Neuronal stem cell (in vitro differentiated cells): ENCODE results near the gene ACKR1. TPM values are rescaled to one million over a fixed set of nuclear protein-coding genes. Genes with fewer than 3 reads are reported as not detected.

Source experiments
- DNase-seq: peaks from one replicate; pipeline ENCODE4 v3.0.0-alpha.2; 2013; ENCODE audit warnings: low spot score
- H2AFZ ChIP-seq: one replicate; pipeline ENCODE4 v1.6.1; 2013; ENCODE audit warnings: mild to moderate bottlenecking, low read length, inconsistent platforms
- H2AK5ac ChIP-seq: 2 replicates; pipeline ENCODE4 v1.6.1; 2013; ENCODE audit warnings: low read depth, mild to moderate bottlenecking, inconsistent platforms, low read length, moderate library complexity, mixed read lengths
- H2BK120ac ChIP-seq: 2 replicates; pipeline ENCODE4 v1.6.1; 2013; ENCODE audit warnings: low read depth, mild to moderate bottlenecking, inconsistent platforms, low read length, moderate library complexity, mixed read lengths
- H2BK12ac ChIP-seq: one replicate; pipeline ENCODE4 v1.6.1; 2013; ENCODE audit warnings: low read length, inconsistent platforms
- H2BK15ac ChIP-seq: 2 replicates; pipeline ENCODE4 v1.6.1; 2013; ENCODE audit warnings: mild to moderate bottlenecking, low read length, inconsistent platforms, mixed read lengths
- H2BK5ac ChIP-seq: one replicate; pipeline ENCODE4 v1.6.1; 2013; ENCODE audit warnings: inconsistent platforms, mild to moderate bottlenecking, low read length, moderate library complexity
- H3K14ac ChIP-seq: one replicate; pipeline ENCODE4 v1.6.1; 2013; ENCODE audit warnings: low read length, inconsistent platforms
- H3K18ac ChIP-seq: 2 replicates; pipeline ENCODE4 v1.6.1; 2013; ENCODE audit warnings: low read length, inconsistent platforms
- H3K23ac ChIP-seq: 2 replicates; pipeline ENCODE4 v1.6.1; 2013; ENCODE audit warnings: low read depth, mild to moderate bottlenecking, mixed read lengths, low read length, inconsistent platforms; ENCODE audit not compliant: poor library complexity
- H3K27ac ChIP-seq: replicated peaks from 3 replicates; pipeline ENCODE4 v1.5.1; 2013; ENCODE audit warnings: low read length, inconsistent platforms
- H3K27me3 ChIP-seq, 3 experiments: 2 replicates each; pipeline ENCODE4 v1.6.1; 2013; ENCODE audit warnings: low read length in 3 of 3, mild to moderate bottlenecking in 2 of 3, inconsistent platforms in 1 of 3, low read depth in 1 of 3, mixed read lengths in 1 of 3, moderate library complexity in 1 of 3; ENCODE audit not compliant: control insufficient read depth in 3 of 3, insufficient read depth in 3 of 3
- H3K36me3 ChIP-seq, 2 donors: replicated peaks in 1 of 2; 2 replicates each; pipeline ENCODE4 v1.6.1; 2013; ENCODE audit warnings: low read length in 2 of 2; ENCODE audit not compliant: control insufficient read depth in 2 of 2, insufficient read depth in 2 of 2
- H3K4ac ChIP-seq: 2 replicates; pipeline ENCODE4 v1.6.1; 2013; ENCODE audit warnings: inconsistent platforms, mild to moderate bottlenecking, low read length, moderate library complexity
- H3K4me1 ChIP-seq, 2 donors: 1 replicate in 1 of 2; 2 replicates in 1 of 2; pipeline ENCODE4 v1.6.1; 2013; ENCODE audit warnings: low read length in 2 of 2, low read depth in 1 of 2; ENCODE audit not compliant: control insufficient read depth in 2 of 2, insufficient read depth in 1 of 2
- H3K4me2 ChIP-seq: one replicate; pipeline ENCODE4 v1.6.1; 2013; ENCODE audit warnings: mild to moderate bottlenecking, low read length, inconsistent platforms; ENCODE audit not compliant: insufficient read depth, poor library complexity, severe bottlenecking
- H3K4me3 ChIP-seq, 2 donors: 2 replicates each; pipeline ENCODE4 v1.5.1; 2013; ENCODE audit warnings: low read length in 2 of 2, mild to moderate bottlenecking in 2 of 2, inconsistent platforms in 1 of 2, moderate library complexity in 1 of 2
- H3K79me1 ChIP-seq: one replicate; pipeline ENCODE4 v1.6.1; 2013; ENCODE audit warnings: low read depth, mild to moderate bottlenecking, inconsistent platforms, low read length, moderate library complexity
- H3K9ac ChIP-seq: one replicate; pipeline ENCODE4 v1.6.1; 2013; ENCODE audit warnings: mild to moderate bottlenecking, low read depth, low read length, inconsistent platforms; ENCODE audit not compliant: poor library complexity
- H3K9me3 ChIP-seq, 2 donors: replicated peaks in 1 of 2; 2 replicates each; pipeline versions ENCODE3 to v1.6.1; 2013; ENCODE audit warnings: low read length in 2 of 2, mild to moderate bottlenecking in 2 of 2, inconsistent platforms in 1 of 2, low read depth in 1 of 2, mixed read lengths in 1 of 2, moderate library complexity in 1 of 2; ENCODE audit not compliant: control insufficient read depth in 2 of 2, insufficient read depth in 1 of 2
- H4K8ac ChIP-seq: one replicate; pipeline ENCODE4 v1.6.1; 2013; ENCODE audit warnings: low read depth, mild to moderate bottlenecking, inconsistent platforms, low read length, moderate library complexity
- H4K91ac ChIP-seq: one replicate; pipeline ENCODE4 v1.6.1; 2013; ENCODE audit warnings: low read length, low read depth, mild to moderate bottlenecking, inconsistent platforms; ENCODE audit not compliant: poor library complexity
- WGBS, 2 donors: extraction: QIAGEN DNeasy Blood & Tissue Kit; methylation state at CpG; one replicate each; pipeline ENCODE4 v1.1.7; 2013; ENCODE audit warnings: missing lambda C conversion rate in 2 of 2, mixed read lengths in 1 of 2; ENCODE audit not compliant: insufficient read length in 2 of 2, insufficient replicate concordance in 1 of 2; ENCODE audit errors: extremely low coverage in 2 of 2; 5-methylcytosine and 5-hydroxymethylcytosine counted together
- polyA plus RNA-seq, 2 experiments: library from polyadenylated mRNA; stranded (reverse); fragments of 200-250 nt; gene quantifications; one replicate each; pipeline ENCODE4 v1.2.3, GENCODE V29; 2013

The ACKR1 gene
- 0.74 TPM for polyA plus RNA-seq (2013, experiment 1 of 2)
- 0.73 TPM for polyA plus RNA-seq (2013, experiment 2 of 2)

GRCh38 chr1:159204161-159205141, at the start of gene ACKR1:
Gene ACKR1 (plus strand): TSS chr1:159204875. CDS start chr1:159204960, 85 bp downstream.
- H3K36me3 ChIP-seq, result no peaks in the 10 kb centered on the region
- H3K4me2 ChIP-seq, result no peak within 1 kb of the TSS
- no peaks in the 10 kb centered on the region for H3K79me1 ChIP-seq
- H2AFZ ChIP-seq, result no peak within 1 kb of the TSS
- H3K27me3 ChIP-seq, result peaks cover 0 to 52% (median 0%) of the 10 kb centered on the region in 3 experiments
- H2BK5ac ChIP-seq, result peak within 1 kb of the TSS; percentile 43
- peak within 1 kb of the TSS; percentile 70 for H3K23ac ChIP-seq
- no peak within 1 kb of the TSS for H2BK15ac ChIP-seq
- peak within 1 kb of the TSS; percentile 25 for H2AK5ac ChIP-seq
- peak within 1 kb of the TSS; percentile 39 for H3K18ac ChIP-seq
- H3K4ac ChIP-seq, result no peak within 1 kb of the TSS
- DNase-seq, result no peak
- H3K9me3 ChIP-seq, result no peaks in the 10 kb centered on the region
- no peak within 1 kb of the TSS for H3K9ac ChIP-seq
- no peak within 1 kb of the TSS for H4K8ac ChIP-seq
- peak within 1 kb of the TSS in 1 of 2 donors; percentile 16 for H3K4me3 ChIP-seq
- H3K14ac ChIP-seq, result no peak within 1 kb of the TSS
- no peak within 1 kb of the TSS for H3K27ac ChIP-seq
- H3K4me1 ChIP-seq, result peaks cover 4% of the 10 kb centered on the region in 2 donors
- peak within 1 kb of the TSS; percentile 92 for H2BK12ac ChIP-seq
- no peak within 1 kb of the TSS for H4K91ac ChIP-seq
- WGBS, 2 donors, result no CpG with 5 or more reads among the region's 13 CpGs
- H2BK120ac ChIP-seq, result no peak within 1 kb of the TSS

GRCh38 chr1:159161001-159161718, 43.5 kb upstream of the ACKR1 start:
- WGBS, 2 donors, result no CpG with 5 or more reads among the region's 4 CpGs
- no peaks in the 10 kb centered on the region for H3K79me1 ChIP-seq
- no peak overlapping the region for H4K91ac ChIP-seq
- peak; percentile 71 for DNase-seq
- H4K8ac ChIP-seq, result no peak overlapping the region
- H3K36me3 ChIP-seq, result no peaks in the 10 kb centered on the region
- H3K27ac ChIP-seq, result no peak overlapping the region
- no peak overlapping the region for H2AK5ac ChIP-seq
- no peak overlapping the region for H2BK5ac ChIP-seq
- peak overlapping the region in 1 of 2 donors; percentile 57 for H3K4me3 ChIP-seq
- H3K9ac ChIP-seq, result no peak overlapping the region
- no peak overlapping the region for H3K4ac ChIP-seq
- H2AFZ ChIP-seq, result no peak overlapping the region
- H2BK120ac ChIP-seq, result no peak overlapping the region
- no peak overlapping the region for H3K18ac ChIP-seq
- H2BK12ac ChIP-seq, result no peak overlapping the region
- H3K4me2 ChIP-seq, result no peak overlapping the region
- no peak overlapping the region for H3K23ac ChIP-seq
- H3K4me1 ChIP-seq, result peaks cover 4% of the 10 kb centered on the region in 2 donors
- H3K27me3 ChIP-seq, result no peaks in the 10 kb centered on the region
- H2BK15ac ChIP-seq, result no peak overlapping the region
- no peak overlapping the region for H3K14ac ChIP-seq
- no peaks in the 10 kb centered on the region for H3K9me3 ChIP-seq

DNA sequence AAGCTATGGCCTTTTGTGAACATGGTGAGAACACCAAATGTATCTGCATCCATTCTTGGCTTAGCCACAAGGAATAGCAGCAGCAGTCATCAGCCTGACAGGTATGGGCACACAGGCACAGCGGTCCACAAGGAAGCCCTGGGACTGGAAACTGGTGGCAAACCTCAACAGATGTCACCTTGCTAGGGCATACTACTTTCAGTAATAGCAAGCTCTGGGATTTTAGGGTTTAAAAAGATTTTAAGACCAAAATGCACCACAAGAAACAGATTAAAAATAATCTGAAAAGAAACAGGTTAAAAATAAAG, 43.0 kb upstream of the ACKR1 start:
- Histone ChIP-seq H3K27me3 (no peaks in the 10 kb centered on the region), H2AFZ (no peak overlapping the region), H3K4ac (no peak overlapping the region), H4K91ac (no peak overlapping the region), H3K4me3 (peak overlapping the region in 1 of 2 donors; percentile 57), H3K9ac (no peak overlapping the region), H3K18ac (no peak overlapping the region), H2BK120ac (no peak overlapping the region), H3K23ac (no peak overlapping the region), H3K27ac (no peak overlapping the region), H3K4me2 (no peak overlapping the region), H3K79me1 (no peaks in the 10 kb centered on the region), H3K14ac (no peak overlapping the region), H2BK12ac (no peak overlapping the region), H3K9me3 (no peaks in the 10 kb centered on the region), H2BK15ac (no peak overlapping the region), H3K4me1 (peaks cover 4% of the 10 kb centered on the region in 2 donors), H2AK5ac (no peak overlapping the region), H4K8ac (no peak overlapping the region), H2BK5ac (no peak overlapping the region), H3K36me3 (no peaks in the 10 kb centered on the region)
- WGBS, 2 donors, result no CpG with 5 or more reads among the region's 1 CpG
- DNase-seq, result no peak
